Transverse colon (tissue), 4 donors: ENCODE measurements around the gene MED27. TPM values are rescaled to one million over a fixed set of nuclear protein-coding genes. Genes with fewer than 3 reads are reported as not detected.

ENCODE experiments used
- DNase-seq: peaks from one replicate; pipeline ENCODE4 v3.0.0-alpha.2; 2019
- H3K27ac ChIP-seq, 4 donors: fragments of 200-600 bp; sonication (generic); 2 replicates each; pipeline ENCODE4 v1.5.1; 2016 to 2018; ENCODE audit warnings: inconsistent platforms in 4 of 4
- H3K27me3 ChIP-seq: fragments of 200-600 bp; sonication (generic); 2 replicates; pipeline ENCODE4 v1.5.1; 2017; ENCODE audit warnings: inconsistent platforms
- H3K36me3 ChIP-seq, 4 donors: fragments of 200-600 bp; sonication (generic); 2 replicates each; pipeline ENCODE4 v1.5.1; 2017 to 2019; ENCODE audit warnings: inconsistent platforms in 4 of 4
- H3K4me1 ChIP-seq, 4 donors: fragments of 200-600 bp; sonication (generic); 2 replicates each; pipeline ENCODE4 v1.5.1; 2017 to 2020; ENCODE audit warnings: inconsistent platforms in 4 of 4
- H3K4me3 ChIP-seq, 4 donors: fragments of 200-600 bp; sonication (generic); 1 replicate in 1 of 4; 2 replicates in 3 of 4; pipeline versions ENCODE4 v1.5.1 to v1.6.1; 2017 to 2019; ENCODE audit warnings: inconsistent platforms in 4 of 4
- H3K9me3 ChIP-seq, 2 donors: fragments of 200-600 bp; sonication (generic); 2 replicates each; pipeline ENCODE4 v1.5.1; 2017 to 2019; ENCODE audit warnings: inconsistent platforms in 2 of 2
- CTCF ChIP-seq, 5 experiments: fragments of 200-600 bp in 3 of 5; fragments of 450-650 bp in 2 of 5; sonication (generic) in 3 of 5; IDR thresholded peaks; 1 replicate in 2 of 5; 2 replicates in 3 of 5; pipeline ENCODE4 v1.5.1; 2016 to 2017; ENCODE audit warnings: antibody characterized with exemption in 5 of 5, inconsistent platforms in 3 of 5, mild to moderate bottlenecking in 2 of 5, moderate library complexity in 1 of 5
- EP300 ChIP-seq: sonication (generic); formaldehyde crosslinking; IDR thresholded peaks from one replicate; pipeline ENCODE4 v1.6.1; 2017; ENCODE audit warnings: antibody characterized with exemption, low read depth
- POLR2A ChIP-seq: fragments of 450-650 bp; IDR thresholded peaks from one replicate; pipeline ENCODE4 v1.6.1; 2016; ENCODE audit warnings: antibody characterized with exemption, mild to moderate bottlenecking, moderate library complexity
- POLR2AphosphoS5 ChIP-seq, 3 donors: sonication (generic); formaldehyde crosslinking; IDR thresholded peaks; one replicate each; pipeline ENCODE4 v1.6.1; 2016; ENCODE audit warnings: antibody characterized with exemption in 3 of 3
- WGBS, 2 donors: methylation state at CpG; one replicate each; pipeline ENCODE4 v1.1.5; 2018; ENCODE audit warnings: low coverage in 1 of 2; 5-methylcytosine and 5-hydroxymethylcytosine counted together
- in situ Hi-C, 4 donors: fragments of 200-750 bp; cut with MboI; loops; one replicate each; pipeline versions ENCODE4 v1.15.0 to v1.15.1; 2017; ENCODE audit warnings: low sequenced_read_pairs in 3 of 4, low pct_ligation_motif_present in 1 of 4, low pct_unique_long_range_greater_than_20kb in 1 of 4
- intact Hi-C: fragments of 100-400 bp; cut with DNase I; formaldehyde crosslinking; loops from one replicate; pipeline ENCODE4 v1.15.1; 2023; ENCODE audit warnings: low total_unique reads
- total RNA-seq, 4 donors: library from RNA; depleted of rRNA; stranded (reverse); fragments of >200 nt; gene quantifications; one replicate each; pipeline ENCODE4 v1.1.0, GENCODE V29; 2016

The MED27 gene
- total RNA-seq, 4 donors from 2014 or later: 2.6 to 12.6 (median 7.1) TPM

DNA sequence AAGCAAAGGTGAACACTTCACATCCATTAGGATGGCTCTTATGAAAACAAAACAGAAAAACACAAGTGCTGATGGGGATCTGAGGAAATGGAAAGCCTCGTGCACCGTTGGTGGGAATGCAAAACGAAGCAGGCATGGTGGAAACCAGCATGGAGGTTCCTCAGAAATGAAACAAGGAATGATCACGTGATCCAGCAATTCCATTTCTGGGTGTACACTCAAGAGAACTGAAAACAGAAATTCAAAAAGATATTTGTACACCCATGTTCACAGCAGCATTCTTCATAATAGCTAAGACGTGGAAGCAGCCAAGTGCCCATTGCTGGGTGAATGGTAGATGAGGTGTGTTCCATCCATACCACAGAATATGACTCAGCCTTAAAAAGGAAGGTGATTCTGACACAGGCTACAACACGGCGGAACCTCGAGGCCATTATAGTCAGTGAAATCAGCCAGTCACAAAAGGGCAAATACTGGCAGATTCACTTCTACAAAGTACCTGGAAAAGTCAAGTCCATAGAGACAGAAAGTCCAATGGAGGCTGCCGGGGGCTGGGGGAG is 252.6 kb downstream of the MED27 start:
- H3K27me3 ChIP-seq: peaks cover 11% of the 10 kb centered on the region
- no peaks in the 10 kb centered on the region for H3K9me3 ChIP-seq
- TF ChIP-seq EP300: no peak
- TF ChIP-seq POLR2A: no peak
- no peak for TF ChIP-seq POLR2AphosphoS5 (IDR thresholded peaks at IDR 0.05)
- TF ChIP-seq CTCF (IDR thresholded peaks at IDR 0.05): no peak
- DNase-seq: no peak
- WGBS, 2 donors: 65 to 70% methylated on average over 9 of the region's 9 CpGs
- no peaks in the 10 kb centered on the region for H3K36me3 ChIP-seq
- intact Hi-C loops (no loop called here), in situ Hi-C loops (no loop called here)
- no peak overlapping the region for H3K27ac ChIP-seq
- H3K4me3 ChIP-seq: no peak overlapping the region
- no peaks in the 10 kb centered on the region for H3K4me1 ChIP-seq

GRCh38 chr9:131826053-131826452 is 253.6 kb downstream of the MED27 start:
- Histone ChIP-seq H3K27me3 (peaks cover 11% of the 10 kb centered on the region), H3K36me3 (no peaks in the 10 kb centered on the region), H3K27ac (no peak overlapping the region), H3K4me3 (no peak overlapping the region), H3K4me1 (no peaks in the 10 kb centered on the region), H3K9me3 (no peaks in the 10 kb centered on the region)
- WGBS, 2 donors: 83 to 92% methylated on average over 1 to 2 of the region's 2 CpGs
- TF ChIP-seq EP300: no peak
- TF ChIP-seq CTCF (IDR thresholded peaks at IDR 0.05): no peak
- no peak for TF ChIP-seq POLR2A
- TF ChIP-seq POLR2AphosphoS5 (IDR thresholded peaks at IDR 0.05): no peak
- intact Hi-C loops (no loop called here), in situ Hi-C loops (no loop called here)
- DNase-seq: no peak

DNA sequence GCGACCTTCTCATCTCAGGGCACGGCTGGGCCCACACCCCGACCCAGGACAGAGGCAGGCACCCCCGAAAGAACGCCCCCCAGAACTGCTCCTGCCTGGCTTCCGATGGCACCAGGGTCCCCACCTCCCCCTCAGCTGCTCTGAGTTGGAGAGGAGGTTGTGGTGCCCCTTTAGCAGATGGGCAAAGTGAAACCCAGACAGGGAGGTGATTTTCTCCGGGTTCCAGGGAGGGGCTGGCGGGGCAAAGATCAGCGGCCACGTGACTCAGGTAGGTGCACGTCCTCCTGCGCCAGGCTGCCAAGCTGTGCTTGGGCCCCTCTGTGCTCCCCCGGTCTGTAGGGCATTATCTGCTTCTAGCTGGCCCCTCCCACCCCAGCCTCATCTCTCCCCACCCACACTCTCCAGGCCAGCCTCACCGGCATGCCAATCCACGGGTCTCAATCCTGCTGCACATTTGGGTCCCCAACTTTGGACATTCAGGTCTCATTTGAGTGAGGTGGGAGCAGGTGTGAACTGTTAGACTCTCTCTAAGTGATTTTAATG is 254.6 kb downstream of the MED27 start:
- peaks cover 15% of the 10 kb centered on the region for H3K27me3 ChIP-seq
- 77% methylated on average over 10 of the region's 15 CpGs; no CpG with 5 or more reads in 1 of the 2 donors for WGBS, 2 donors
- no peak overlapping the region for H3K4me3 ChIP-seq
- H3K36me3 ChIP-seq: no peaks in the 10 kb centered on the region
- in situ Hi-C loops (no loop called here), intact Hi-C loops (no loop called here)
- no peak for DNase-seq
- H3K9me3 ChIP-seq: no peaks in the 10 kb centered on the region
- no peak overlapping the region for H3K27ac ChIP-seq
- no peaks in the 10 kb centered on the region for H3K4me1 ChIP-seq
- TF ChIP-seq POLR2A (no peak), POLR2AphosphoS5 (IDR thresholded peaks at IDR 0.05) (no peak), CTCF (IDR thresholded peaks at IDR 0.05) (no peak), EP300 (no peak)

GRCh38 chr9:131824155-131824594 is 255.5 kb downstream of the MED27 start:
- DNase-seq: no peak
- peaks cover 23% of the 10 kb centered on the region for H3K27me3 ChIP-seq
- TF ChIP-seq POLR2A (no peak), EP300 (no peak), POLR2AphosphoS5 (IDR thresholded peaks at IDR 0.05) (no peak), CTCF (IDR thresholded peaks at IDR 0.05) (no peak)
- H3K36me3 ChIP-seq: no peaks in the 10 kb centered on the region
- intact Hi-C loops (no loop called here), in situ Hi-C loops (no loop called here)
- no peaks in the 10 kb centered on the region for H3K9me3 ChIP-seq
- no peaks in the 10 kb centered on the region for H3K4me1 ChIP-seq
- no peak overlapping the region for H3K27ac ChIP-seq
- 0 to 75% methylated on average over 1 to 20 of the region's 20 CpGs for WGBS, 2 donors
- H3K4me3 ChIP-seq: no peak overlapping the region
